B cell (primary cell): ENCODE measurements around the gene LGI2. TPM values are rescaled to one million over a fixed set of nuclear protein-coding genes. Genes with fewer than 3 reads are reported as not detected.

Experiments
- ATAC-seq: fragments of 200-7000 bp; cut with Tn5 transposase; one replicate; pipeline ENCODE4 v1.10.0; 2021; ENCODE audit warnings: low read depth, mild to moderate bottlenecking, moderate number of reproducible peaks, moderate library complexity
- CTCF ChIA-PET: fragments of 350-600 bp; sonication (Branson Sonifier 250); formaldehyde crosslinking; loops from one replicate; lab custom pipeline; 2021; ENCODE audit warnings: antibody characterized with exemption, inconsistent platforms; lab: Charles Lee
- POLR2A ChIA-PET: fragments of 350-600 bp; sonication (Branson Sonifier 250); formaldehyde crosslinking; loops from one replicate; lab custom pipeline; 2021; ENCODE audit warnings: antibody characterized with exemption; lab: Charles Lee
- DNase-seq: peaks from one replicate; pipeline ENCODE4 v3.0.0; 2013
- H2AFZ ChIP-seq: 2 replicates; pipeline ENCODE4 v1.6.1; 2012; ENCODE audit warnings: mild to moderate bottlenecking, low read depth, low read length; ENCODE audit not compliant: insufficient read depth, poor library complexity, severe bottlenecking
- H3K27ac ChIP-seq, 2 donors: 1 replicate in 1 of 2; 2 replicates in 1 of 2; pipeline ENCODE4 v1.5.1; 2012 to 2013; ENCODE audit warnings: low read length in 2 of 2, mild to moderate bottlenecking in 2 of 2, moderate library complexity in 1 of 2
- H3K27me3 ChIP-seq, 4 experiments: fragments of 200-600 bp in 1 of 4; sonication (generic) in 1 of 4; replicated peaks in 1 of 4; 1 replicate in 2 of 4; 2 replicates in 2 of 4; pipeline versions ENCODE4 v1.6.1 to v1.7.0; 2013 to 2016; ENCODE audit warnings: low read length in 3 of 4, mild to moderate bottlenecking in 2 of 4, mixed read lengths in 1 of 4, moderate library complexity in 1 of 4; ENCODE audit not compliant: insufficient read depth in 4 of 4, control insufficient read depth in 3 of 4; ENCODE audit errors: control extremely low read depth in 1 of 4
- H3K36me3 ChIP-seq, 2 experiments: replicated peaks in 1 of 2; 1 replicate in 1 of 2; 2 replicates in 1 of 2; pipeline versions ENCODE4 v1.6.1 to v1.7.1; 2013; ENCODE audit warnings: low read length in 1 of 2; ENCODE audit not compliant: insufficient read depth in 2 of 2, control insufficient read depth in 1 of 2; ENCODE audit errors: control extremely low read depth in 1 of 2, extremely low read depth in 1 of 2
- H3K4me1 ChIP-seq, 2 donors: fragments of 200-600 bp in 1 of 2; sonication (generic) in 1 of 2; 1 replicate in 1 of 2; 2 replicates in 1 of 2; pipeline versions ENCODE4 v1.5.1 to v1.6.1; 2013 to 2017; ENCODE audit warnings: low read length in 2 of 2; ENCODE audit not compliant: control insufficient read depth in 2 of 2, insufficient read depth in 2 of 2
- H3K4me2 ChIP-seq: replicated peaks from 2 replicates; pipeline ENCODE3; 2012; ENCODE audit warnings: mild to moderate bottlenecking, low read depth, low read length; ENCODE audit not compliant: poor library complexity, severe bottlenecking
- H3K4me3 ChIP-seq, 5 experiments: fragments of 200-600 bp in 1 of 5; sonication (generic) in 1 of 5; 1 replicate in 3 of 5; 2 replicates in 2 of 5; pipeline versions ENCODE4 v1.5.1 to v1.7.0; 2011 to 2016; ENCODE audit warnings: low read length in 4 of 5, mild to moderate bottlenecking in 4 of 5, low read depth in 2 of 5, control low read depth in 1 of 5, moderate library complexity in 1 of 5; ENCODE audit not compliant: insufficient read depth in 1 of 5; ENCODE audit errors: control extremely low read depth in 1 of 5, extremely low read depth in 1 of 5
- H3K79me2 ChIP-seq: fragments of 200-600 bp; sonication (generic); one replicate; pipeline ENCODE4 v1.6.0; 2016; ENCODE audit warnings: low read length; ENCODE audit not compliant: control insufficient read depth, insufficient read depth
- H3K9ac ChIP-seq: fragments of 200-600 bp; sonication (generic); 2 replicates; pipeline ENCODE4 v1.6.1; 2017; ENCODE audit warnings: mild to moderate bottlenecking, low read length, moderate library complexity
- H3K9me3 ChIP-seq, 3 donors: one replicate each; pipeline versions ENCODE4 v1.6.1 to v1.7.1; 2013; ENCODE audit warnings: low read length in 2 of 3; ENCODE audit not compliant: control insufficient read depth in 2 of 3, insufficient read depth in 1 of 3; ENCODE audit errors: control extremely low read depth in 1 of 3
- H4K20me1 ChIP-seq: 2 replicates; pipeline ENCODE4 v1.6.0; 2012; ENCODE audit warnings: mild to moderate bottlenecking, low read length; ENCODE audit not compliant: insufficient read depth, control insufficient read depth, poor library complexity, severe bottlenecking
- H3K27ac Mint-ChIP-seq: one replicate; pipeline ENCODE4 v1.8.0; 2021; ENCODE audit warnings: mixed read lengths
- H3K27me3 Mint-ChIP-seq: one replicate; pipeline ENCODE4 v1.8.0; 2021; ENCODE audit warnings: mixed read lengths
- H3K4me1 Mint-ChIP-seq: one replicate; pipeline ENCODE4 v1.8.0; 2021; ENCODE audit warnings: mixed read lengths
- H3K4me3 Mint-ChIP-seq: one replicate; pipeline ENCODE4 v1.8.0; 2021; ENCODE audit warnings: mixed read lengths
- H3K9me3 Mint-ChIP-seq: one replicate; pipeline ENCODE4 v1.8.0; 2022; ENCODE audit warnings: mixed read lengths; ENCODE audit not compliant: insufficient read depth
- EZH2 ChIP-seq: IDR thresholded peaks from 2 replicates; pipeline ENCODE4 v1.6.1; 2012; ENCODE audit warnings: borderline replicate concordance, low read depth, mild to moderate bottlenecking, moderate library complexity, low read length; ENCODE audit not compliant: insufficient read depth, poor library complexity, severe bottlenecking
- WGBS: methylation state at CpG from one replicate; pipeline ENCODE4 v1.1.5; 2013; ENCODE audit warnings: missing lambda C conversion rate; ENCODE audit not compliant: insufficient coverage; 5-methylcytosine and 5-hydroxymethylcytosine counted together
- intact Hi-C: fragments of 100-400 bp; cut with micrococcal nuclease; formaldehyde crosslinking; loops from one replicate; pipeline ENCODE4 v1.10.0; 2022
- polyA plus RNA-seq: library from polyadenylated mRNA; depleted of rRNA; stranded (reverse); fragments of >200 nt; gene quantifications from 2 replicates; pipeline ENCODE4 v1.2.3, GENCODE V29; 2012
- total RNA-seq, 2 donors: library from RNA; stranded (reverse); fragments of 120-200 nt in 1 of 2; gene quantifications; 1 replicate in 1 of 2; 2 replicates in 1 of 2; pipeline versions ENCODE4 v1.2.3 to v1.2.4, GENCODE V29; 2013 to 2022
- TF ChIP-seq, protein P1 (sequence below): fragments of 200-600 bp; IDR thresholded peaks from one replicate; pipeline ENCODE4 v1.8.0; 2022; ENCODE audit warnings: antibody characterized with exemption, mild to moderate bottlenecking

Gene LGI2
- total and polyA plus RNA-seq, 2 donors (not counting 1 experiment from before 2014, with no cell fraction given): not detected

- WGBS: 80% methylated on average over 1 of the region's 5 CpGs
- H3K36me3 ChIP-seq: no peaks in the 10 kb centered on the region
- H3K4me1 ChIP-seq: no peaks in the 10 kb centered on the region
- Mint-ChIP-seq H3K27ac (no peak overlapping the region), H3K4me1 (no peaks in the 10 kb centered on the region), H3K4me3 (no peak overlapping the region), H3K27me3 (peaks cover 28% of the 10 kb centered on the region), H3K9me3 (no peaks in the 10 kb centered on the region)
- intact Hi-C loops: no loop called here
- H3K4me2 ChIP-seq: no peak overlapping the region
- no peak for DNase-seq
- no peaks in the 10 kb centered on the region for H3K27me3 ChIP-seq
- ChIA-PET CTCF (no interaction called here), POLR2A (no interaction called here)
- H3K4me3 ChIP-seq: no peak overlapping the region
- H3K9ac ChIP-seq: no peak overlapping the region
- TF ChIP-seq, protein P1, sequence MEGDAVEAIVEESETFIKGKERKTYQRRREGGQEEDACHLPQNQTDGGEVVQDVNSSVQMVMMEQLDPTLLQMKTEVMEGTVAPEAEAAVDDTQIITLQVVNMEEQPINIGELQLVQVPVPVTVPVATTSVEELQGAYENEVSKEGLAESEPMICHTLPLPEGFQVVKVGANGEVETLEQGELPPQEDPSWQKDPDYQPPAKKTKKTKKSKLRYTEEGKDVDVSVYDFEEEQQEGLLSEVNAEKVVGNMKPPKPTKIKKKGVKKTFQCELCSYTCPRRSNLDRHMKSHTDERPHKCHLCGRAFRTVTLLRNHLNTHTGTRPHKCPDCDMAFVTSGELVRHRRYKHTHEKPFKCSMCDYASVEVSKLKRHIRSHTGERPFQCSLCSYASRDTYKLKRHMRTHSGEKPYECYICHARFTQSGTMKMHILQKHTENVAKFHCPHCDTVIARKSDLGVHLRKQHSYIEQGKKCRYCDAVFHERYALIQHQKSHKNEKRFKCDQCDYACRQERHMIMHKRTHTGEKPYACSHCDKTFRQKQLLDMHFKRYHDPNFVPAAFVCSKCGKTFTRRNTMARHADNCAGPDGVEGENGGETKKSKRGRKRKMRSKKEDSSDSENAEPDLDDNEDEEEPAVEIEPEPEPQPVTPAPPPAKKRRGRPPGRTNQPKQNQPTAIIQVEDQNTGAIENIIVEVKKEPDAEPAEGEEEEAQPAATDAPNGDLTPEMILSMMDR: no peak
- no peak for TF ChIP-seq EZH2
- H3K27ac ChIP-seq: no peak overlapping the region
- no peaks in the 10 kb centered on the region for H4K20me1 ChIP-seq
- H3K9me3 ChIP-seq: no peaks in the 10 kb centered on the region
- no peaks in the 10 kb centered on the region for H3K79me2 ChIP-seq
- H2AFZ ChIP-seq: no peak overlapping the region
- no peak for ATAC-seq
Measured at GRCh38 chr4:25020236-25020635, 10.5 kb downstream of the LGI2 start.

GRCh38 chr4:25019501-25019900 is 11.2 kb downstream of the LGI2 start:
- H3K9me3 Mint-ChIP-seq: no peaks in the 10 kb centered on the region
- Histone ChIP-seq H3K27ac (no peak overlapping the region), H3K4me3 (no peak overlapping the region), H4K20me1 (no peaks in the 10 kb centered on the region), H2AFZ (no peak overlapping the region), H3K9ac (no peak overlapping the region), H3K4me1 (no peaks in the 10 kb centered on the region), H3K79me2 (no peaks in the 10 kb centered on the region), H3K9me3 (no peaks in the 10 kb centered on the region), H3K36me3 (no peaks in the 10 kb centered on the region), H3K27me3 (no peaks in the 10 kb centered on the region), H3K4me2 (no peak overlapping the region)
- intact Hi-C loops: loop anchor here (5.0 kb wide), 1 partner anchor 657 kb away; no protein-coding TSS in a partner anchor
- ATAC-seq (no peak), DNase-seq (no peak)
- no peak overlapping the region for H3K4me3 Mint-ChIP-seq
- POLR2A ChIA-PET: no interaction called here
- no peaks in the 10 kb centered on the region for H3K4me1 Mint-ChIP-seq
- WGBS: 82% methylated on average over 2 of the region's 2 CpGs
- no peak for TF ChIP-seq EZH2
- TF ChIP-seq, protein P1: no peak
- no peak overlapping the region for H3K27ac Mint-ChIP-seq
- CTCF ChIA-PET: no interaction called here
- peaks cover 23% of the 10 kb centered on the region for H3K27me3 Mint-ChIP-seq
